Peyer's patch (tissue), 4 donors: ENCODE data around the gene CYS1.

Source experiments
- CTCF ChIP-seq, 6 experiments: fragments of 450-650 bp in 4 of 6; fragments of 200-600 bp in 2 of 6; sonication (generic) in 1 of 6; IDR thresholded peaks; one replicate each; pipeline ENCODE4 v1.5.1; 2017 to 2019; ENCODE audit warnings: antibody characterized with exemption in 6 of 6, mild to moderate bottlenecking in 3 of 6, moderate library complexity in 1 of 6
- POLR2A ChIP-seq, 2 donors: fragments of 450-650 bp; IDR thresholded peaks; one replicate each; pipeline ENCODE4 v1.5.1; 2017; ENCODE audit warnings: antibody characterized with exemption in 2 of 2, mild to moderate bottlenecking in 2 of 2, moderate library complexity in 2 of 2

- TF ChIP-seq CTCF (IDR thresholded peaks at IDR 0.05) (no peak), POLR2A (IDR thresholded peaks at IDR 0.05) (no peak)
These were observed 51.0 kb downstream of the CYS1 start for GRCh38 chr2:10028988-10029874.
